Measurements from ENCODE around the gene HECW1. TPM values are rescaled to one million over a fixed set of nuclear protein-coding genes. Genes with fewer than 3 reads are reported as not detected.

HECW1 gene
- total RNA-seq, 1 experiment from 2014 or later, result 6.7 TPM

DNA sequence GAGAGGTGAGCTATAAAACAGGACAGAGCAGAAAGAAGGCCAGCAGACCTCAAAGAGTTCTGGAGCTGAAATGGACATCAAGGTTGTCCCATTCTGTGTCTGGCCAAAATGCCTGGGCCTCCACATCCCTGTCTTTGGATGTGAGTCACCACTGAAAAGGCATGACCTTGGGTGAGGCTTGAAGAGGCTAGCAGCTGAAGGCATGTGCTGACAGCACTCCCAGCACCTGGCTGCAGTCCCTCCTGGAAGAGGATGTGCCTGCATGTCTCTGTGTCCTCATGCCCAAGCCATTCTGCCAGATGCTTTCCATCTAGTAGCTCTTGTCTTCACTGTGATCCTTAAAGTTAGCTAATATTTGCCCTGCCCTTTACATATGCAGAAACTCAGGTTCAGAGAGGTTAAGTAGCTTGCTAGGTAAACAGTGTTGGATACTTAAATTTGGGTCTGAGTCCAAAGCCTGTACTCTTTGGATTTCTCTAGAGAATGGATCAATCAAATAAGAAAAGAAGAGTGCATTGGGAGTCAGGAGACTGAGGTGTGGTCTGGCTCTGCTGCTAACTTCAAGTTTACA lies 35.8 kb downstream of the HECW1 start:
- peak; percentile 48 for DNase-seq (ENCODE audit: low read depth)

DNA sequence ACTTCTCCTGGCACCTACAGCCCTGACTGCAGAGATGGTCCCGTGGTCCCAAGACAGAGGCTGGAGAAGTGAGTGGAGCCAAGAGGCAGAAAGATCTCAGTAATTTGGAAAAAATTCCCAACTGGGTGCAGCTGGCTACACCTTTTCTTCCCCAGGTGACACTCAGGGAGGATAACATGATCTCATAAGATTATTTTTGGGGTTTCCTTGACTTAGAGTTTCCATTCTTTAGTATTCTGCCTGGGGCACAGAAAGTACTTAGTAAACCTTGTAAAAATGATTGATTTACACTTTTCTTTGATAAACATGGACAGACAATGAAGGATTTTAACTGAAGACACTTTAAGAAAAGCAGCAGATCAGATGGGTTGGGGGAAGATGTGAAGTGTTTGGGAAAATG lies 38.6 kb downstream of the HECW1 start:
- no peak for DNase-seq (ENCODE audit: low read depth)

DNA sequence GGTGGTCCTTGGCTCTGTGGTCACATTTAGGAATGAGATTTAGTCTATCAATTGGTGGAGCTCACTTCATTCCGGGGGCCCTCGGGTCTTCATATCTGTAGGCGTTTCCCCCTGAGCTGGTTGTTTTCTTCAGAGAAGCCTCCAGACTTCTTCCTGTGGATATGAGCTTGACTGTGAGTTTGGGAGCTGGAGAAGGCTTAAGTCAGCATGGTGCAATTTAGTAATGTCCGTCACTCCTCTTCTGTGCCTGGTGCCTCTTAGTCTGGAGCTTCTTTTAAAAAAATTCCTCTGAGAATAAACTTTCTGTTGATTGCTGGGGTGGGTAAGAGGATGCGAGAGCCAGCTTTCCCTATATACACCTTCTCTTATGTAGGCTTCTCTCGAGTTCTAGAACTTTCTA lies 40.2 kb downstream of the HECW1 start:
- no peak for DNase-seq (ENCODE audit: low read depth)

DNA sequence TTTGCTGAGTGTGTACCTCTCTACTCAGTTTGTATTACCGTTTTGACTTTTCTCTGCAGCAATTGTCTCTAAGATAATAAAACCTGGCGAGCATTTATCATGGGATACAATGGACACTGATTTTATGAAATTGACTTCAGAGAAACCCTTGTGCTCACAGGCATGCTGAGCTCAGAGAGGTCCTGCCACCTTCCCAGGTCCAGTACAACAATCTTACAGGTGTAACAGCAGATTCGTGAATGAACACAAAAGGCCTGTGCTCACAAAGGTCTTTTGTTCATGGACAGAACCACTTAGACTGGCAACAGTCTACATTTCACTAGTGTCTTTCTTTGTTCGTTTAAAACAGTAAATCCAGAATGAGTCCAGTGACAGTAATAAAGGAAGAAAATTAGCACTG lies 43.2 kb downstream of the HECW1 start:
- DNase-seq (ENCODE audit: low read depth), result no peak

GRCh38 chr7:43163885-43164284 lies 51.4 kb downstream of the HECW1 start:
- DNase-seq (ENCODE audit: low read depth), result no peak

- DNase-seq (ENCODE audit: low read depth), result peak; percentile 94
Measured at GRCh38 chr7:43164757-43165156, 52.3 kb downstream of the HECW1 start.

- DNase-seq (ENCODE audit: low read depth), result no peak
Measured at GRCh38 chr7:43166686-43167085, 54.2 kb downstream of the HECW1 start.

DNA sequence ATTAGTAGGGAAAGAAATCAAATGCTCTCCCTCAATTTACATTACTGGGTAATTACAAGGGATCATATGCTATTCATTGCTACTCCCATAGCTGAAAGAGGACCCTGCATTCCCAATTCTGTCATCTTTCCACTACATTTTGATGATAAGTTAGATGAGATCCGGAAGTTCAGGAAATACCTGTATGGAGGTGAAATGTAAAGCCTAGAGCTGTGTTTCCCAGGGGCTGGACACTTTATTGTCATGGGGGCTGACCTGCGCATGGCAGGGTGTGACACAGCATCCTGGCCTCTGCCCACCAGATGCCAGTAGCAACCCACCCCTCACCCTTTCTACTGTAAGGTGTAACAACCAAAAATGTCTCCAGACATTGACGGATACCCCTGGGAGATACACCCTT lies 56.6 kb downstream of the HECW1 start:
- DNase-seq (ENCODE audit: low read depth), result no peak

DNA sequence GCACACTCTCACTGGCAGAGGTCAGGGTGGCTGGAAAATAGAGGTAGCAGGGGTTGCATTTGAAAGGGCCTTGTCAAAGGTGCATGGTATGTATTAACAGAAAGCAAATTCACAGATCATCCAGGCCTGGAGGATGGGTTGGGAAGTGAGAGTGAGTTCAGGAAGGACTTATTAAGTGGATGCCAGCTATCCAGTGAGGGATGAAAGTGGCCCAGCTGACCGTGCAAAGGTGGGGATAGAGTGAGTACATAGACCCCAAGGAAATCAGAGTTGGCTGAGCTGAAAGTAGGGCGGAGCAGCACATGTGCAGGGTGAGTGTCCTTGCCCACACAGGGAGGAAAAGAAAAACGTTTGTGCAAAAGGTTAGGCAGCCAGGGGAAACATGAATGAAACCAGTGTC lies 58.1 kb downstream of the HECW1 start:
- no peak for DNase-seq (ENCODE audit: low read depth)

- no peak for DNase-seq (ENCODE audit: low read depth)
Measured at GRCh38 chr7:43175570-43176200, 63.2 kb downstream of the HECW1 start.

DNA sequence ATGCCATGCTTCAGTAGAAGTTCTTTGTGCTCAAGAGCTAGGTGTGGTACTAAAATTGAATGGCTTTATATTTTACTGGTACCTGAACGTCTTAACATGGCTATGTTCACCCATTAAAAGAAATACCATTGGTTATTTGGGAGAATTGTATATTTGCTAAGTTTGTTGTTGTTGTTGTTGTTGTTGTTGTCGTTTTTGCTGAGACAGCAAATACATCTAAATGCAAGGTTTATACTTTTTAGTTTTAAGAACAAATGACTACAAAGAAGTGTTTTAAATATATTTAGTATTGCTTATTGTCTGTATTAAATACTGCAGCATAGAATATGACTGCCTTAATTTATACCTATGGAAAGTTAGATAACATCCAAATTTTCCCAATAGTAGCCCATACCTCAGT lies 66.9 kb downstream of the HECW1 start:
- DNase-seq (ENCODE audit: low read depth), result no peak

DNA sequence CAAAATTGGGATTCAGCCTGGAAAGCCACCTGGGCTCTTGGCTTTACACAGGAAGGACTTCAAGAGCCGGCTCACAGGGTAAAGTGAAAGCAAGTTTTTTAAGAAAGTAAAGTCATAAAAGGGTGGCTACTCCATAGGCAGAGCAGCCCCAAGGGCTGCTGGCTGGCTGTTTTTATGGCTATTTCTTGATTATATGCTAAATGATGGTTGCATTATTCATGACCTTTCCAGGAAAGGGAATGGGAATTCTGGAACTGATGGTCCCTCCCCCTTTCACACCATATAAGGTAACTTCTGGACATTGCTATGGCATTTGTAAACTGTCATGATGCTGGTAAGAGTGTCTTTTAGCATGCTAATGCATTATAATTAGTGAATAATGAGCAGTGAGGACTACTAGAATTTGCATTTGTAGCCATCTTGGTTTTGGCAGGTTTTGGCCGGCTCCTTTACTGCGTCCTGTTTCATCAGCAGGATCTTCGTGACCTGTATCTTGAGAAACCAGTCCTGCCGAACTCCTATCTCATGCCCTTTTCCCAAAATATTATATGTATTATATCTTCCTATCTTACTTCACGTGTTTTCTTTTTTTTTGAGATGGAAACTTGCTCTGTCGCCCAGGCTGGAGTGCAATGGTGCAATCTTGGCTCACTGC lies 80.5 kb downstream of the HECW1 start:
- no peak for DNase-seq (ENCODE audit: low read depth)

DNA sequence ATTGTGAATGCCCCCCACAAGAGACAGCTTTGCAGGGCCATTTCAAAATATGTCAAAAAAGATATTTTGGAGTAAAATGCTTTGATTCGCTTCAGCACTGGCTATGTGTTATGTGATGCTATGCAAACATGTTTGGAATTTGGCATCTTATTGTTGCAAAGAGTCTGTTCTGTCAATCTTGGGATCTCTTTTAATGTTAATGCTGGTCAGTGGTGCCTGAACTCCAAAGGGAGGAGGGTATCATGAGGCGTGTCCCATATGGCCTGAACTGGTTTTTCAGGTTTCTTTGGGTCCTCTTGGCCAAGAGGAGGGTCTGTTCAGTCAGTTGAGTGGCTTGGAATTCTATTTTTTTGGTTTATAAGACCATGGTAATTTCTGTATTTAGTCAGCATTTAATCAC lies 81.4 kb downstream of the HECW1 start:
- DNase-seq (ENCODE audit: low read depth), result no peak

DNA sequence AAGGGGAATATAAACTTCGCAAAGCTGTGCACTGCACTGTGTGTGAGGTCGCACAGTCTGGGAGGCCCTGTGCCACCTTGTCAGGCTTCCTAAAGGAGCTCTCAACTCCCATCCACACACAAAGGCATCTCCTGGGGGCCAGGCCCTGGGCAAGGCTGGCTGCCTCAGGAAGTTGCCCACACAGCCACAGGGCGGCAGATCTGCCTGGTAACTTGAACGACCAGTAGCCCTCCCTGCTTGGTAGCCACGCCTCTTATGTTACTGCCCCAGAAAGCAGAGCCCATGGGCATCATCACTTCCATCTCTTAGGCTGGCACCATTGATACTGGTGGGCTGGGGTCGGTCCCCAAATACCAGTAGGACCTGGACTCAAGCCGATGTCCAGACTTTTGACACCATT lies 82.8 kb downstream of the HECW1 start:
- DNase-seq (ENCODE audit: low read depth), result no peak

- no peak for DNase-seq (ENCODE audit: low read depth)
Measured at GRCh38 chr7:43195768-43196167, 83.3 kb downstream of the HECW1 start.

DNA sequence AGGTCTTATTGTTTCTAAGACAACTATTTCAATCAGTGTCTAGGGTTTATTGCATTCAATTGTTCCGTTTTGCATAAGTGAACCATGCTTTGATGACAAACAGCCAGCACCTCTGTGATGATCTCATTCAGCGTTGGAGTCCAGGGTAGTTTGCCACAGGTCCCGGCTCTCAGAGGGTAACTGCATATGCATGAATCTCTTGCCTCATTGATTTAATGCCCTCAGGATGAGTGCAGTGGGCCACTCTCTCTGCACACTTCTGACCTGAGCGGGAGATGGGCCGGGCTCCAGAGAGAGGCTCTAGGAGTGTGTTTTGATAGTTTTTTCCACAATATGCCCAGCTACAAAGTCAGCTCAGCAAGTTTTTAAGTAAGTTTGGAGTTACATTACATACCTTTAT lies 83.9 kb downstream of the HECW1 start:
- peak; percentile 69 for DNase-seq (ENCODE audit: low read depth)

- DNase-seq (ENCODE audit: low read depth), result no peak
Measured at GRCh38 chr7:43198016-43198415, 85.6 kb downstream of the HECW1 start.

- no peak for DNase-seq (ENCODE audit: low read depth)
Measured at GRCh38 chr7:43198599-43199090, 86.2 kb downstream of the HECW1 start.

DNA sequence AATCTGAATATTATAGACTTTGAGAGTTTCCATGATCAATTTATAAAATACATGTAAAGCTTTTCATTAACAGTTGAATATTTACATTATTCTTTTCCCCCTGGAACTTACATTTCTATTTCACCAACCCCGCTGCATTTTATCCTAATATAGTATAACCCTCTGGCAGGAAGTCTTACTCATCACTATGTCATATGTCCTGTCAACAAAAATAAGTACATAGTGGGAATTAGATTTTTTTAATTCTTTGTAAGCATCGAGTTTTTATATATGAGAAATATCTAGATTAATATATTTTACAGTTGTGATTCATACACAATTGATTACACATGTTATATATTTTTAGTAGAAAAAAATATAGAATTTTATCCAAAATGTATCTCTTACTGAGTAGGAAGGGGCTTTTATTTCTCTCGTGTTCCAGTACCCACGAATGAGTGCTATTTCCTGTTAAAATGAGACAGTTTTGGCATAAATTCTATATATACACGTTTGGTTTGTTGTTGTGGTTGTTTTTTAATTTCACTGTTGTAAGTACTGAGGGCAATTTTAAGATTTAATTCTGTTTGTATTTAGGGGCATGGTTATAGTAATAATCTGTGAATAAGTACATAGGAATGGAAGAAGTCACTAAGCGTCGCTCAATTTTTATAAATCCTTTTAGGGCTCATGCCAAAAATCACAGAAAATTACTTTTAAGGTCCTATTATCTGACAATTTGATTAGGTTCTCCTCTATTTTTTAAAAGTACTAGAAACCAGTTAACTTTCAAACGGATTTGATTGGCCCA lies 87.1 kb downstream of the HECW1 start:
- DNase-seq (ENCODE audit: low read depth), result peak; percentile 27

- peak; percentile 30 for DNase-seq (ENCODE audit: low read depth)
Measured at GRCh38 chr7:43201912-43202311, 89.5 kb downstream of the HECW1 start.

GRCh38 chr7:43204081-43204480 lies 91.6 kb downstream of the HECW1 start:
- peak; percentile 77 for DNase-seq (ENCODE audit: low read depth)

DNA sequence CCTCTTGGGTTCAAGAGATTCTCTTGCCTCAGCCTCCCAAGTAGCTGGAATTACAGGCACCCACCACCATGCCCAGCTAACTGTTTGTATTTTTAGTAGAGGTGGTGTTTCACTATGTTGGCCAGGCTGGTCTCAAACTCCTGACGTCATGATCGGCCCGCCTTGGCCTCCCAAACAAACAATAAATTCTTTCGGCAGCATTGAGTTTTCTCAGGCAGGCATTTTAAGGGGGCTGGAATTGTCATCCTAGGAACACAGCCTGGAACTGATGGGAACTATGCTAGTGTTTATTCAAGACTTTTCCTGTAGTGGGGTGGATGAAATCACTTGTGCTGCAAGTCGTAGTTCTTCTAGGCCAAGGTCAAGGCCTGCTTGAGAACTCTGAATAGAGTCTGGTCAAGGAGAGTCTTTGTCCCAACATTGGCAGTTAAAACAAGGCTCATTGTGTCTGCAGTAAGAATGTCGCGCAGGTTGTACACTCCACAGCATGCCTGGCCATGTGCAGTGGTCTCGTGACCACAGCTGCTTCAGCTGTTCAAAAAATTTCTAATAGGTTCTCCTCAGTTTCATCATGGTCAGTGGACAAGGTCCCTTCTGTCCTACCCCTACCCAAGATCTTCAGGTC lies 92.8 kb downstream of the HECW1 start:
- no peak for DNase-seq (ENCODE audit: low read depth)
